Measurements from ENCODE around the gene MYOM3.

MYOM3 gene

DNA sequence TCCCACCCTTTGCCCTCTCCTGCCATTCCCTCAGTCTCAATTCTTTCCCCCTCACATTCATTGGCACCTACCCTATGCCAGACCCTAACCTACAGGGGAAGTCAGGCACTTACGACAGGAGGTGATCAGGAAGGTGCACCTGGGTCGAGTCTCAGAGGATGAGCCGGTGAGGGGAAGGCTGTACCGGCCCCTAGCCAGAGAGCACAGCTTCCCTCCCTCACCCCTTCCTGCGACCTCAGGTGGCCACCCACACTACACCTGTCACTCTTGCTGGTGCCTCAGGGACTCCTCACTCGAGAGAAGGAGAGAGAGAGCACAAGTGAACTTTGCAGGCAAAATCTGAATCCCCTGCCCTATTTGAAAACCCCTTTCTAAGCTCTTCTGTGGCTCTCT, 1.7 kb upstream of the MYOM3 start:
- no peak for DNase-seq

- DNase-seq: no peak
Observed at GRCh38 chr1:24111262-24111995, 506 bp downstream of the MYOM3 start.

DNA sequence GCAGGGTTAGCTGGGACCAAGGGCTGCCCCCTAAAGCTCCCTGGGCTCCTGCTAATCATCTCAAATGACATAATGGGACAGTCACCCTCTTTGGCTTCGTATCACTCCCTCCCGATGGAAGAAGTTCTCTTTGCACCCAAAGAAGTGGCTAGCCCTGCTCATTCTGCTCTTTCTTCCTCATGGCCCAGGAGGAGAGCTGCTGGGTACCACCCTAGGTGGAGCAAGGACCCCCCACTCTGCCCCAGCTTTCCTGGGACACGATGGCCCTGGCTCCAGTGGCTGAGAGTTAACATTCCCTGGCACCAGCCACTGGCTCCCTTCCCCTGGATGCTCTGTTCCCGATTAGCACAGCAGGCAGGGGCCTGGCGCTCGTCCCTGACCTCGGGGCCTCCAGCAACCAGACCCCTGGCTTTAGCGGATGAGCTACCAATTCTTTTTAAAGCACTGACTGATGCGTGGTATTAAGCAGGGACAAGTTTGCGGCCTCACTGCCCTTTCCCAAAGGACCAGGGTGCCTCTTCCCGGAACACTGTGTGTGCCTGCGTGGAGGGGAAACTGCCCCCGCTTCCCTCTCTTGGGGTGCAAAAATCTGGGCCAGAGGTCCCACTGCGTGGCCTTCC, 1.2 kb downstream of the MYOM3 start:
- DNase-seq: no peak

DNA sequence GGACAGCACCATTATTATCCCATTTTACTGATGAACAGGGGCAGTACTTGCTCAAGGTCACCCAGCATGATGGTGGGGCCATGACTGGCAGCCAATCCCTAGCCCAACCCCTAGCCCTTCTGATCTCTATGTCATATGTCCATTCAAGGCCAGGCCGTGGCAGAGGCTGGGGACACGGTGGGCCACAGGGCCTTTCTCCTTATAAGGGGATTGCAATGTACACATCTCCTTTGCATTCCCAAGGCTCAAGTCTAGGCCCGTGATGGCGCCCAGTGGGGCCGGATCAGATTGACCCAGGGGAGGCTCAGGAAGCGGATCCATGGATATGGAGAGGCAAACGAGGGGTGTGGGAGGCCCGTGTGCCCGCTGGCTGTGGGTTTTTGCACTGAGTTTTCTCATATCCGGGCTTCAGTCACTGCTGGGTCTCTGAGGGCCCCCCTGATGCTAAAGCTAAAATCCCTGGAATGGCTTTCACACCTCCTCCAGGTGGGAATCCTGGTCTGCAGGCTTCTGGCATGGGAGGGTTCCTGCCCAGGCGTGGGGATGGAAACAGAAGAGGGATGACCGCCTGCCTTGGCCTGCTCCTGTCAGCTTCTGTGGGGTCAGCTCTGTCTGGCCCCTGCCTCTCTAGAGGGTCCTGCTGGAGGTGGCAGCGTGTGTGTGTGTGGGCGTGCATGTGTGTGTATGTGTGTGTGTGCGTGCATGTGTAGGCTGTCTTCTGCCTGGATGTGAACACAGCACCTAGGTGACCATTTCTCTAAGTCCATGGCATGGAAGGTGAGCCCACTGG, 2.1 kb downstream of the MYOM3 start:
- DNase-seq: no peak

DNA sequence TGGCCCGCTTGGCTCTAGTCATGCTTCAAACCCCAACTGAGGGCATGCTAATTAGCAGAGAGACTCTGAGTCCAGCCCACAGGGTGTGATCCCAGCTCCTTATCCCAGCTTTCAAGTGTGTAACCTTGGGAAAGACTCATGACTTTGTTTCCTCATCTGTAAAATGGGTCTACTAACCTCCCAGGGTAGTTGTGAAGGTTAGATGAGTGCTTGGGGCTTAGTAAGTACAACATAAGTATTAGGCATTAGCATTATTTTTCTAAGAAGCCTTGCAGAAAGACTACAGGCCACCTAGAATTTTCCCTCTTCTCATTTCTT, 2.8 kb downstream of the MYOM3 start:
- DNase-seq: no peak

- DNase-seq: no peak
Observed at GRCh38 chr1:24108334-24109165, 3.4 kb downstream of the MYOM3 start.

- DNase-seq: no peak
Observed at GRCh38 chr1:24107462-24108138, 4.3 kb downstream of the MYOM3 start.

- no peak for DNase-seq
Observed at GRCh38 chr1:24105368-24106160, 6.4 kb downstream of the MYOM3 start.

DNA sequence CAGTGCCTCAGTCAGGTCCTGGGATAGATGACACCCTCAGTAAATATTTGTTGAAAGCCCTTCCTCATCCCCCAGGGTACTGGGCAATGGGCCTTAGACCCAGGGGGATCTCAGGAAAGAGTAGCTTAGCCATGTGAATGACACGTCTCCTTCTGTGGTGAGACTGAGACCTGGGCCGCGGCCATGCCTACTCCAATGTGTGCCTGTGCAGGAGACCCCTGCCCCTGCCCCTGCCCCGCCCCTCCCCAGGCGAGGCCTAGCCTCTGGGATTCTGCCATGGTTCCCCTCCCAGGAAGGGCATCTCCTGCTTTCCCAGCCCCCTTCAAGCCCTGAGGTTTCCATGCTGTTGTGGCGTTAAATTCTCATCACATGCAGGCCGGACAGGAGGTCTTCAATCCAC, 7.1 kb downstream of the MYOM3 start:
- DNase-seq: no peak

DNA sequence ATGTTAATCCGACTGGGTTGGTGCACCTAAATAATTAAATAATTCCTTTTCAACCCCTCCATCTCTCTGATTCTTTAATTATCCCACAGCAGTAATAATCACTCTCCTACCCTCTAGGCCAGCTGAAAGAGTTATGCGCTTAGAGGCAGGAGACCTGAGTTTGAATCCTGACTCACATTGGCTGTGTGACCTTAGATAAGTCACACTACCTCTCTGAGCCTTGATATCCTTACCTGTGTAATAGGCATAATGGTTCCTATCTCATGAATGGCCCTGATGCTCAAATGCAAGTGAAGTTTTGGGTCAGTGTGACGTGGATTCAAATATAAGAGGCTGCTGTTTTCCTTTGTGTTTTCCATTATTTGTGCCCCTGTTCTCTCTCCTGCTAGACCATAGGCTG, 8.1 kb downstream of the MYOM3 start:
- DNase-seq: no peak

- DNase-seq: no peak
Observed at GRCh38 chr1:24103408-24103807, 8.5 kb downstream of the MYOM3 start.

DNA sequence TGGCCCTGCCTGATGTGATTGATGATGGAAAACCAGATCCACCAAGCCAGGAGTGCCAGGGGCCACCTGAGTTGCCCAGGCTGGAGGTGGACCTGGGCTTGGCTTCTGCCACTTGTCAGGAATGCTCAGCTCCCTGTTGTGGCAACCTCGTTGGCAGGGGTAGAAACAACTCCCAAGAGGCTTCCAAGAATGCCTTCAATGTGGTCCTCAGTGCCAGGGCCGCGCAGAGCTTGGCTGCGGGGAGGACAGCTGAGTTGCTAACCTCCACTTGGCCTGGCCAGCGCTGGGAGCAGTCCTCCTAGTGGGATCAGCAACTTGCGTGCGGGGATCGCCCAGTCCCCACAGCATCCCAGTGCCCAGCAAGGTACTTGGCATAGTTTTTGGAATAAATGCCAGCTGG, 9.0 kb downstream of the MYOM3 start:
- DNase-seq: no peak

GRCh38 chr1:24101796-24102586, 9.9 kb downstream of the MYOM3 start:
- no peak for DNase-seq

GRCh38 chr1:24100945-24101737, 10.8 kb downstream of the MYOM3 start:
- DNase-seq: no peak

DNA sequence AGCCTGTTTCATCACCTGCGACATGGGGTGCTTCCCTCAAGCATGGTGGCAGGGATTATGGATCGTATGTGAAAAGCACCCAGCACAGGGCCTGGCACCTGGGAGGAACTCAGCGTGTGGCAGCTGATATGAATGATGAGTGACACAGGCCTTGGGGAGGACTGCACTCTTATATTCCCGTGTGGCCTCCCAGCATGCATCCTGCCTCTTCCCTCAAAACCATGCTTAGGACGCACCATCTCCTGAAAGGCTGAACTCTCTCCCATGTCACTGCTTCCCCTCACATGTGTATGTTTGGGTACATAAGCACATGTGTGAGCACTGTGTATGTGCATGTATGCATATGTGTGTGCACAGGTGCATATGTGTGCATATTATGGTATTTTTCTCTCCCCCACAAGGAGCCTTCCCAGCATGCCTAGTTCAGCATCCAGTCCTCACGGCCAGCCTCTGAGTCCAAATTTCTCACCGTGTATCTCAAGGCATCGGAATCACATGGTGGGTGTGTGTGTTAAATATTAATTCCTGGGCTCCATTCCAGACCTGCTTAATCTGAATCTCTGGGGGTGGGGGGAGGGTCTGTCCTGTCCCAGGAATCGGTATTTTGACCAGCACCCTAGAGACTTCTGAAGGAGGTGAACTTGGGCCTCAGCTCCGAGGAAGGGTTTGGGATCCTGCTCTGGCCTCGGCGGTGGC, 12.8 kb downstream of the MYOM3 start:
- DNase-seq: no peak

DNA sequence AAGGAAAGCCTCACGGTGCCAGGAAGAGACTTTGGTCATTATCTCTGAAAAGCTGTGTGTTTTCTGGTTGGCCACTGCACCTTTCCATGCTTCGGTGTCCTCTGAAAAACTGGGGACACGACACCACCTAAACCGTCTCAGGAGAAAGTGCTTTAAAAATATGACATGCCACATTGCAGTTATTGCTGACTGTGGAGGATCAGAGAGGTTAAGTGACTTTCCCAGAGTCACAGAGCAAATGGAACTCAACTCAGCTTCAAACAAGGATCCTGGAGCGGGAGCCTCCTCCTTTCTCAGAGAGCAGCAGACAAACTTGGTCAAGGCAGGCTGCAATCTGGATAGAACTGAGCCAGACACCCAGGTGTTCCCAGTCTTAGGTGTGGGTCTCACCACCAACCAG, 13.8 kb downstream of the MYOM3 start:
- DNase-seq: no peak

GRCh38 chr1:24097663-24098062, 14.3 kb downstream of the MYOM3 start:
- DNase-seq: no peak

GRCh38 chr1:24096739-24097103, 15.2 kb downstream of the MYOM3 start:
- no peak for DNase-seq

GRCh38 chr1:24096009-24096738, 15.8 kb downstream of the MYOM3 start:
- DNase-seq: no peak

All from NCI-H1092 treated with DMSO at 0.1 percent for 48 hours (cell line).